HG03280 (cell line): ENCODE measurements around the gene CTNNBL1.

ENCODE experiments used
- ATAC-seq: cut with Tn5 transposase; IDR thresholded peaks from one replicate; pipeline ENCODE4 v1.9.1; 2021; ENCODE audit warnings: mild to moderate bottlenecking, moderate library complexity; ENCODE audit not compliant: unreplicated experiment

The CTNNBL1 gene

DNA sequence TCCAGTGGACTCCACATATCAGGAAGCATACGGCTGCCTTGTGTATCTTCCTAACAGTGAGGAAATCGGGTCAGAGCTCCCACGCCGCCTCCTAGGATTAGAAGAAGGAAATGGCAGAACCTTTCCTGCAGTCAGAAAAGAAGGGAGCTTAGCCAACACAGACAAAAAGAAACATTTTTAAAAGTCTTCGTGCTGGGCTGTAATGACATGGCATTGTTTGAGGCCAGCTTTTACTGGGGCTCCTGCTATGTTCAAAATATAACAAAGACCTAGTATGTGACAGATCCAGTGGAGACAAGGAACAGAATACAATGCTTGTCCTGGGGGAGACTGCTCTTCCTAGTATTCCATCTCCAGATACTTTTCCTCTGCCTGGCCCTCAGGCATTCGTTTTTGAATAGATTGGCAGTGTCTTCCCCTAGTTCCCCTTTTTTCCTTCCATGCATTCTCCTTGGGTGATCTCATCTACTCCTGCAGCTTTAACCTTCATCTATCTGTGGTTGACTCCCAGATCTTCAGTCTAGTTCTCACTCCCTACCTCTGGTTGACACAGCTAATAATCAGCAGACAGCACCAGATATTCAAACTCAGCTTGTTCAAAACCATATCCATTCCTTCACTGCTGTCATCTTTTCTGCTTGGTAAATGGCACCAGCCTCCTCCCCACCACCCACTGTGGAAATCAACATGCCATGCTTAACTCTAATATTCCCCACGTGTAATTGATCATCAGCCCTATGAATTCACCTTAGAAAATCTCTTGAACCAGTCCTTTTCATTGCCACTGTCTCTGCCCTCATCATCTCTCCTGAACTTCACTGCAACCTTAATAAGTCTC, 114.6 kb downstream of the CTNNBL1 start:
- ATAC-seq, result no peak

DNA sequence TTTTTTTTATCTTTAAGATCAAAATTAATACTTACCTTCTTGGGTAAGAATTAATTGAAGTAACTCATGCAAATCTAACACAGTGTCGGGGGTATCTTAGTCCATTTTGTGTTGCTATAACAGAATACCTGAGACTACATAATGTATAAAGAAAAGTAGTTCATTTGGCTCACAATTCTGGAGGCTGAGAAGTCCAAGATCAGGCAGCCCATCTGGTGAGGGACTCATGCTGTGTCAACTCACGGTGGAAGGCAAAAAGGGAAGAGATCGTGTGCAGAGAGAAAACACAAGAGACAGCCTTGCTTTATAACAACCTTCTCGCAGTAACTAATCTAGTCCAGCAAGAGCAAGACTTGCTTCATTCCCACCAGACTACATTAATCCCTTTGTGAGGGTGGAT, 116.2 kb downstream of the CTNNBL1 start:
- no peak for ATAC-seq

DNA sequence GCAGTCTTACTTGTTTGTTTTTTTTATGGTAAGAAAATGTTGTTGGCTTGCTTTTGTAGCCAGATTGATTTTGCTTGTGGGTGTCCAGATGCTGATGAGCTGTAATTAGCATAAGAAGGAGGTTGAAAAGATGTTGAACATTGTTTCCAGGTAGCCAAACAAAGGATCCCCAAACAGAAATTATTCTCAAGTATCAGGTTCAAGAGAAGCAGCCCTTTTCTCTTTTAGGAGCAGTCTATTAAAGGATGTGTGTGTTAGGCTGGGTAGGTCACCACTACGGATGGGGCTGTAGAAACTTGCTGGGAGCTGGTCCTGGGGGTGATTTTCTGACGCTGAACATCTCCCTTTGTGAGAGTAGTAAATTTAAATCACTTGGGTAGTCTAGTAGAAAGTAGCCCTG, 122.2 kb downstream of the CTNNBL1 start:
- ATAC-seq, result no peak

DNA sequence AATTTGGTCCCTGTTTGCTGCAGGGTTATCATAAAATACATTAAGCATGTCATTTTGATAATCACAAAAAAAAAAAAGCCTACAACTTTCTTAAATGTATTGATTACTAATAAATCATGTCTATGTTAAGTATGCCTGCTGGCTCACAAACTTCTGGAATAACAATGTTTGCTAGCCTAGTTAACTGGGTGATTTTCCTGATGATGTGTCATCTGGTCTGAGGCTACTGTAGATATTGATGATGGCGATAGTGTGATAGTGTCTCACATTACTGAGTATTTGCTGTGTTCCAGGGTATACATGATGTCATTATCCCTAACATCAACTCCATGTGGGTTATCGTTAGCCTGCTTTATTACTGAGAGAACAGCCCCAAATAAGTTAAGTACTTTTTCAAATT, 122.9 kb downstream of the CTNNBL1 start:
- no peak for ATAC-seq

DNA sequence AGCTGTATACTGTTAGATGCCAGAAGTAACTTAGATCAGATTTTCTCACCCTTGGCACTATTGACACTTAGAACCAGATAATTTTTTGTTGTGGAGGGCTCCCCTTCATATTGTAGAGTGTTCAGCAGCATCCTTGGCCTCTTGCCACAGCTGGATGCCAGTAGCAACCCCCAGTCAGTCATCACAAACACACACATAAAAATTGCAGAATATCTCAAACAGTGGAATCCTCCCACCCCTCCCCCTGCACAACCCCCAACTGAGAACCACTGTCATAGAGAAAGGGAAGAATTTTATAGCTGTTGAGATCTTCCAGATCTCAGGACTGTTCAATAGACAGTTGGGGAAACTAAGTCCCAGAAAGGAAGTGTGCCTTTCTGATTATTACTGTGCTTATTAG, 127.9 kb downstream of the CTNNBL1 start:
- no peak for ATAC-seq

DNA sequence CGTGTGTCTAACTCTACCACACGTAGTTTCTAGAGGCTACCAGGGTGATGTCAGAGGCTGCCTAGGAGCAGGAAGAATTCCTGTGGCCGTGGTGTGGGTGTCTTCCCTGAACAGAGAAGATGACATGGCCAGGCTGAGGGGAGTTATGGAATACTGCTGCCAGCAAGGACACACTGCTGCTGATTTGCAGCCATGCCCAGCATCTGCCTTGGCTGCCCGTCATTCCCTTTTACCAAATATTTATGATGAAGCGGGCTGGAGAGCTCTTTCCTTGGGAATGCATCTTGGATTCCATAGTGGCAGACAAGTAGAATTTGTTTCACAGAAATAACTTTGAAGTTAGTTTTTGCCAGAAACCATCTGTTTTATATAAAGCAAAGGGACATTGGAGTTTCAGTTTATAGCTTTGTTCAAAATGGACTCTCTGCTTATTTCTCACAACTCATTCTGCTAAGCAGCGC, 128.3 kb downstream of the CTNNBL1 start:
- no peak for ATAC-seq

DNA sequence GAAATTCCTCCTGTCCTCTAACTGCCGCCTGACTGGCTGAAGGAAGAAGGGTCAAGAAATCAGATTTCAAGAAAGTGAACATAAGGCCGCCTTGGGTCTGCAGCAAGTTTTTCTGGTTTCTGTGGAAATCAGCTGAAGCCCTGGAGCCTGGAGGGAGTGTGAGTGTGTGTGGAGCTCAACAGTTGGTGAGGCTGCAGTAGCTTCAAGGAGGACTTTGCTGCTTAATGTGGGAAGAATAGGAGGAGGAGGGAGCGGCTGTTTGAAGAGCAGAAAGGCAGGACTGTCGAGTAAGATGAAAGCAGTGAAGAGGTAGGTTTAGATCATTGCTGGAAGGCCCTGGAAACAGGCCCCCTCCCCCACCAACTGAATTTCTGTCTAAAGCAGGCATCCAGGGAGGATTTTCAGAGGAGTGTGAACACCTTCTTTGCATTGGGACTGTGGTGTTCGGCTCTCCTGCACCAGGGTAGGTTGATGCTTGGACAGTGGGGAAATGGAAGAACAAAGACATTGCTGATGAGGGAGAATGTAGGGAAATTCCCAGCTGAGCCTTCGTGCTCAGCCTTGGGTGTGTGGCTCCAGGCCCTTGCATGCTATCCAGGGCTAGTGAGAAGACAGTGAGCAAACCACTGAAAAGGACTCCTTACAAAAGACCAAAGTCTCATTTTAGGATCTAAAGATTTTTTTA, 129.6 kb downstream of the CTNNBL1 start:
- no peak for ATAC-seq

DNA sequence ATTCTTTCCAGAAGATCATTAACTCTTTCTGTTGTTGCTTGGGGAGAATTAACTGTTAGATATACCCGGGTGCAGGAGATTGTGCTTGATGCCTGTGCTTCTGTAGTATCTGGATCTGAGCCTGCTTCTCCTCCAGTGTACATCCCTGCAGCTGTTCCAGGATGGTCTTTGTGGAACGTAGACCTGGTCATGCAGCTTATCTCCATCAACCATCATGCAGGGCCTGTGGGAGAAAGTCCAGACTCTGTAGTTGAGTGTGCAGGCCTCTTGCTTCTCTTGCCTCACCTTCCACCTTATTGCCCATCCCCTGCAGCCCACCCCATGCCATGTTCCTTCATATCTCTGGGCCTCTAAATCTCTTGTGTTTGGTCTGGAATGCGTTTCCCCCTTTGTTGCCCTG, 133.8 kb downstream of the CTNNBL1 start:
- ATAC-seq, result no peak

DNA sequence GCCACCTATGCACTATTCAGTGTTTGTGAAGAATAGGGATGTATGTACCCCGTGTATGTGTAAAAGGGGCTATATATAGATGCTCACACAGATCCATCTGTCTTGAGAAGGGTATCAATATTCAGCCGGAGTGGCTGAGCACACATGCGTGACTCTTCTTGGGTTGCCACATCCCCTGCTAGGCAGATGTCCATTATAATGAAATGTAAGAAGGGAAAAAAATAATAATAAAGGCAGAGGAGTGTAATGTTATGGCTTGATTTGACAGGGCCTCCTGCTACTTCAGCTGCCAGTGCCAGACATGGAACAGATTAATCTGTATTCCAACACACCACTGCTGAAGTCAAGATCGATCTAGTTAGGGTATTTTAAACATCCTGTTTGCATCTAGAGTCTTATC, 134.9 kb downstream of the CTNNBL1 start:
- ATAC-seq, result no peak

DNA sequence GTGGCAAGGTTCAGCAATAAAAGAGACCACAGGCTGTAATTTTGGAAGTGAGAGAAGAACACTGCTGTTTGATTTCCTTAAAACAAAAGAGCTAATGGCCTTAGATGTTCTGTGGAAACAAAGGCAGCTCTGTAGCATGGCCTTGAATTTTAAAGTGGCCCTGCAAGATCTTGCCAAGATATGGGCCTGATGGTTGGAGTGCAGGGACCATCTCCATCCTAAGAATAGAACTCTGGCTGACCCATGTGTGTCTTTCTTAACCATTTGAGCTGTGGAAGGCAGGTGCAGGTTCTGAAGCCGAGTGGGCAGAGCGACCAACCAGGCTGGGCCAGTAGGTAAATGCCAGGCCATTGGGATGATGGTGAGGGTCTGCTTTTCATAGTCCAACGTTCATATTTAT, 135.3 kb downstream of the CTNNBL1 start:
- ATAC-seq, result no peak

DNA sequence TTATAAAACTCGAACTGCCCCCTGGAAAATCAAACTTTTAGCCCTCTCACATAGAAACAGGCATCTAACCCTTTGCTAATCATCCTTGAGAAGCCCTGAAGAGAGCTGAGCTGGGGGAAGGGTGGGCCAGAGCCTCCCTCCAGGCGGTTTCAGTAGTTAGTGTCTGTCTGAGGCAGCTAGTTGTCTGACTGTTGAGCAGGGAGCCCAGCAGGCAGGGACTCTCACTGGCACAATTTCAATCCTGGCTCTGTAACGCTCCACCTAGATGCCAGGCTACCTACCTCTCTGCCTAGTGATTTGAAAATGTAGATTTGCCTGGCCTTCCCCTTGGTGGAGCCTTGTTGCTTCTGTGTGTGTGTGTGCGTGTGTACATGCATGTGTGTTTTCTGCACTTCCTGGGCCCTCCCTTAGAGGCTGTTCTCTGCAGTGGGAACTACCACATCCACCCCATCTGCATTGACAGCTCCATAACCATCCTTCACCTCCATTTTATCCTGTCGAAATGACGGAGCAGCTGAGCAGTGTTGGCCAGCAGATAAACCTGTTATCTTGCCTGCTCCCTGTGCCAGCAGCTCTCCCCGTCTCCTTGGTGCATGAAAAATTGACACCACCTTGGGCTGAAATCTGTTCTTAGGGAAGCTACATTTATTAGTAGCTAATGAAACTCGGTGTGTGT, 139.5 kb downstream of the CTNNBL1 start:
- no peak for ATAC-seq

DNA sequence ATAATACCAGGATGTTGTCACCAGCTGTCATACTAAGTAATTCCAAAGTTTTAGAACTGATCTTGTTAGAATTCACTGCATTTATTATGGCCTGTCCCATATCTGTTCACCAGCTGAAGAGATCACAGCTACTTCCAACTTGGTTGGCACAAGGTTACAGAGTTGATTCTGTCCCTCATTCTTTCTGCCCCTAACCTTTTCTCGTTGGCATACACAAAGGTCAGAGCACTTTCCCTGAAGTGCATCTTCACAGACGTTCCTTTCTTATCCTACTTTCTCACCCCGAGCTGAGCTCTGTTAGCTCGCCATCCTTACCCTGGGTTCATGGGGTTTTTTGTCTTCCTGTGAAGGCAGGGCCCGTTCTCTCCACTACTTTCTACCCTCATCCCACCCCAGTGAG, 143.1 kb downstream of the CTNNBL1 start:
- ATAC-seq, result no peak

DNA sequence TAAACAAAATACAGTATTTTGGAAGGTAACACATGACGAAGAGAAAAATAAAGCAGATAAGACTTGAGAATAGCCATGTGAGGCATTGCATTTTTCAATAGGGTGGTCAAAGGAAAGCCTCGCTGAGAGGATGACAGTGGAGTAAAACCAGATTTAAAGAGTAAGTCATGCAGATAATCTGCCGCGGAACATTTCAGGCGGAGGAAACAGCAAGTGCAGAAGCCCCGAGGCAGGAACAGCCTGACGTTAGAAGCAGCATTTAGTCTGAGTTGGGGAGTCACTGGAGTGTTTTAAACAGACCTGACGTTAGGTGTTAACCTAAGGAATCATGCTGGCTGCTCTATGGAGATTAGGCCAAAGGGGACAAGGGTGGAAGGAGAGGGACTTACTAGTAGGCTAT, 144.1 kb downstream of the CTNNBL1 start:
- ATAC-seq, result no peak

DNA sequence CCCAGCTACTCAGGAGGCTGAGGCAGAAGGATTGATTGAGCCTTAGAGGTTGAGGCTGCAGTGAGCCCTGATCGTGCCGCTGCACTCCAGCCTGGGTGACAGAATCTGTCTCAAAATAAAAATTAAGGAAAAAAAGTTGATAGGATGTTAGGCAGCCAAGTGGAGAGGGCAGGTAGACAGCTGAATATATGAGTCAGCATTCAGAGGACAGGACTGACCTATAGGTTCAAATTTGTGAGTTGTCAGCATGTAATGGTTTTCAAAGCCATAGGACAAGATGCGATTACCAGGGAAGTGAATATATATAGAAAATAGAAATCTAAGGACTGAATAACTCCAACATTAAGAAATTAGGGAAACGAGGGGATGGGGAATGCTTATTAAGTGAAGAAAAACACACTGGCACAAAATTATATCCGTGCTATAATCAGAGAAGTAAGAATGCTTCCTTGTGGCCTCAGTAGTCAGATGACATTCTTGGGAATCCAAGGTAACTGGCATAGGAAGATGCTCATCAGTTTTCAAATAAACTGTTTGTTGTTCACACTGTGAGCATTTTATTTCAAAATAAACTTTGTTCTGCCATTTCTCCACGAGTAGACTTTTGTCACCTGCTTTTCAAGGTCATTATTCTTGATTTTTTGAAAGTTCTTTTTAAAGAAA, 145.1 kb downstream of the CTNNBL1 start:
- no peak for ATAC-seq

DNA sequence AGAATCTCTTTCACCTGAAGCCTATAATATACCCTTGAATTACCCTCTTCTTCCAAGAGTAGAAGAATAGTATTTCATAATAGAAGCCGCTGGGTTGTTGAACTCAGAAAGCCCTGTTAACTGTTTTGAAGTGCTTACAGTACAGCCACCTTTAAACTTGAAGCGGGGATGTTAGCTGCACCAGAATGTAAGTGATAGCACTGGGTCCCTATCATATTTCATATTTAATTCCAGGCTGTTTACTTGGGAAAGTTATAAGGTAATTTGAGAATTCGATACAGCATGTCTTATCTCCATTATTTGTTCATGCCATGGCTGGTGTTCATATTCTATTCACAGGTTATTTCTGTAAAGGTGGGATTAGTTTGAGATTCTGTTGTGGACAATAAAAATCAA, 145.6 kb downstream of the CTNNBL1 start:
- ATAC-seq, result no peak

DNA sequence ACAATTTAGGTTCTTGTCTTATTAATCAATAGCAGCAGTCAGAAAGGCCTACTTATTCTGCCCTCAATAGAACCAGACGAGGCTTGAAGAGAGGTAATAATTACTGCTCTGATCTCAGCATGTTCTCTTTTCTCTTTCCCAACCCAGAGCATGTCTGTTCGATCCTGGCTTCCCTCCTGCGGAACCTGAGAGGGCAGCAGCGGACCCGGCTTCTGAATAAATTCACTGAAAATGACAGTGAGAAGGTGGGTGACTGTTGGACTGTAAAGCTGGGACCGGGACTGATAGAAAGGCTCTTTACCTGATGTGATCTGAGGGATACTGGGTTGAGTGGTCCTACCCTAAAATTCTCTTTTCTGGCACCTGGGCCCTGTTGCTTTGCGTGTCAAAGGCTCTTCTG, 146.1 kb downstream of the CTNNBL1 start:
- no peak for ATAC-seq

DNA sequence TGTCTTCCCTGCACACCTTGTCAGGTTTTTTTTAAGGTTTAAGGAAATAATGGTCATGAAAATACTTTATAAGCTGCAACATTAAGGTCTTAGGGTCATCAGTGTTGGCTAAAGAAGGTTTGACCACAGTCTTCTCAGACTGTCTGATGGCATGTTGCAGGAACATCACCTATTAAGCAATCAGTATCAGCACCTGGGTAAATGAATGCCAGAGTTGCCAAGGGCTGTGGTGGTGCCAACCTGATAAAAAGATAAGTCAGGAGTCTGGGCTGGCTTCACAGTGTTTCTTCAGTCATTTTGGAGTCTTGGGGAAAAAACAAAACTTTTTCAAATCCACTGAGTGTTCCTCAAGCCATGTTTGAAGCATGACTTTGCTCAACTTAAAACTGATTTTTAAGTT, 147.6 kb downstream of the CTNNBL1 start:
- no peak for ATAC-seq

DNA sequence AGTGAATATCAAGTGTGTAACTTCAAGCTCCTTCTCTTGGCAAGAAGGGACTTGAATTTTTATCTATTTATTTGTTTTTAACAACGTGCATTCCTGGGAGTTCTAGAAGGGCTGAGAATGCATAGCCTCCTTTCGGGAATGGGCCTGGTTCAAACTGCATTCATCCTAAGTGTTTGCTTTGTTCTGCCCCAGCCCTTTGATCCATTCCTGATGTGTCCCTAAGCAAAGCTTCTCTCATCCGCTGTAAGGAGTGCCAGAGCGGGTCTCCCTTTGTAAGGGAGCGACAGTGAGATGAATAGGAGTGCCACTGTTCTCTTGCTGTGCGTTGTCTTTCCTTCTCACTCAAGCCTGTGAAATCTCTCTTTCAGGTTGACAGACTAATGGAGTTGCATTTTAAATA, 148.1 kb downstream of the CTNNBL1 start:
- ATAC-seq, result no peak

DNA sequence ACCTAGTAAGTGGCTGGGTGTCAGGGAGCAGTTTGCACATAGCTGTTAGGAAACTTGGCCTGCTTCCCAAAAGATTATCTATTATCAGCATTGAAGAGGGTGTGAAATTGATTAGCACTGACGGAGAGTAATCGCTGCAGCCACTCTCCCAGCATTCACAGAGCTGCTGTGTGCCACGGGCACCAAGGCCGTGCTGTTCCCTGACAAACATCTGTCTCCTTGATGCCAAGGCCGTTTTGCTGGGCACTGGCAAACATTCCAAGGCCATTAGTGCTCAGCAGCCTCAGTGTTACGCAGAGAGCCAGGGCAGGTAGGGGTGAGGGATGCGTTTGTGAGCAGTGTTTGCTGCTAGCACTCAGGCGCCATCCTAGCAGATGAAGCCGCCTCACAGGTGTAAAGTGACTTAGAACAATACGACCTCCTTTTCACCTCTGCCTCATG, 151.4 kb downstream of the CTNNBL1 start:
- ATAC-seq, result no peak

DNA sequence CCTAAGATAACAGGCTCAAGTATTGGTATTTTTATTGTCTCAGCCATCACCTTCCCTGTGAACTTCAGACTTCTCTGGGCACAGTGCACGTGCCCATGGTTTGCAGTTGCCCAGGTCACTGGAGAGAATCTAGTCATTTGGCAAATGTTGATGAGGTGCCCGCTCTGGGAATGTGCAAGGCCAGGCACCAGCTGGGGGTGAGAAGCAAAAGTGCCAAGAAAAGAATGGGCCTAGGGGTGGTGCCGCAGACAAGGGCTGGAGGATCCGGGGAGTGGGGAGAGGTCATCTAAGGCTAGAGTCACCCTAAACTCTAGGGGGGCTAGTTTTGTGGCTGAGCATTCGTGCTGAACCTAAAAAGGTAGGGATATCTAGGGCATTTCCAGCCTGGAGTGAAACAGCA, 152.0 kb downstream of the CTNNBL1 start:
- no peak for ATAC-seq

DNA sequence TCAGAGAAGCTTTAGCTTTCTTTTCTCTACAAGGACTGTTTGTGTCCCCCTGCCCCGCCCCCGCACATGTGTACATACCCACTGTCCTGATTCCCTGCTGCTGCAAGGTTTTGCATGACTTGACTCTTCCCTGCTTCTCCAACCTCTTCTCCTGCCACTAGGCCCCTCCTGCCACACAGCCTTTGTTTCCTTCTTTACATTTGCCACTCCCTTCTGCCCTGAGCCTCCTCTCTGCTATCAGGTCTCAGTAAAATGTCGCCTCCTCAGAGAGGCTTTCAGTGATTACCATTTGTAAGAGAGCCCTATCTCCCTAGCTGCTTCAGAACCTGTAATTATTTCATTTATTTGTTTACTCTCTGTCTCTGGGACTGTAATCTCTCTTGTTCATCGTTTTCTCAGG, 152.7 kb downstream of the CTNNBL1 start:
- ATAC-seq, result no peak
